Stimulated activated CD4-positive, alpha-beta T cell treated with anti-CD3 and anti-CD28 coated beads, TNF-alpha, amount 100 ng/mL, for 48 hours (primary cell): Measurements from ENCODE around the gene FRMD8.
"Not testable (repeated sequence)": the region's sequence is repeated elsewhere in the genome, so short reads cannot be mapped to it uniquely, and the experiment has no call there.

Experiments used
- DNase-seq, 3 donors: peaks; one replicate each; pipeline ENCODE4 v3.0.0-alpha.2; 2020; ENCODE audit warnings: low read depth in 3 of 3

FRMD8 gene

DNA sequence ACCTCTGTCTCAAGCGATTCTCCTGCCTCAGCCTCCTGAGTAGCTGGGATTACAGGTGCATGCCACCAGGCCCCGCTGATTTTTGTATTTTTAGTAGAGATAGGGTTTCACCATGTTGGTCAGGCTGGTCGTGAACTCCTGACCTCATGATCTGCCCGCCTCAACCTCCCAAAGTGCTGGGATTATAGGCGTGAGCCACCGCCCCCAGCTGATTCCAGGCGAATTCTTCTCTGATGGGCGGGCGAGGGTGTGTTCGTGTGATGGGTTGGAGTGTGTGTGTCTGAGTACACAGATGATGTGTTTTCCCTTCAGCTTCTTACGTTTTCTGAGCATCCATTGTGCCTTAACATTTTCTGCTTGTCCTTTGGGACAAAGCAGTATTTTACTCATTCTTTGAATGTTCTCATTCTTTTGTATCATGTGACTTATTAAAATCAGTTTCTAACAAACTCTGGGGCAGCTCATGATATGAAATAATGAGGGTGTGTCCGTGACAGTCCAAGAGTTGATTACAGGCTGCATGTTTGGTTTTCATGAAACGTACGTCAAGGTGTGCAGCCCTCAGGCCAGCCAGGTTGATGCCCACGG is 26.7 kb downstream of the FRMD8 start:
- not testable (repeated sequence) for DNase-seq

DNA sequence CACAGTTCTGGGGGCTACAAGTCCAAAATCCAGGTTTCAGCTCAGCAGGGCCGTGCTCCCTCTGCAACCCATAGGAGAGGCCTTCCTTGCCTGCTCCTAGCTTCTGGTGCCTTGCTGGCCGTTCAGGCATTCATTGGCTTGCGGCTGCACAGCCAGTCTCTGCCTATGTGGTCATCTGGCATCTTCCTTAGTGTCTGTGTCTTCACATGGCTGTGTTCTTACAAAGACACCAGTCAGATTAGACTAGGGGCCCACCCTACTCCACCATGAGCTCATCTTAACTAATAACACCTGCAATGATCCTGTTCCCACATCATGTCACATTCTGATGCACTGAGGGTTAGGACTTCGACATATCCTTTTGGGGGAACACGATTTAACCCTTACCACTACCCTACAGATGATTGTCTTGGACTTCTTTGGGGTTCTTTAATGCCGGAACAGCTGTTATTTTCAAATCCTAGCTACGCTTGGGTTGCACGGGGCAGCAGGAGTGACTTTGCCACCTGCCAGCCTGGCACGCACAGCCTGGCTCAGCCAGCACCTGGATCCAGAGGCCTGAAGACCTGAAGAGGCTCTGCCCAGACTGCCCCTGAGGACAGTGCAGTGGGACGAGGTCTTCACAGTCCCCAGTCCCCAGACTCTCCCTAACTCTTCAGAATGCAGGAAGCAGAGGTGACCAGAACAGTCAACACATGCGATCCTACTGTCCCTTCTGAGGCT is 28.5 kb downstream of the FRMD8 start:
- DNase-seq, result no peak

DNA sequence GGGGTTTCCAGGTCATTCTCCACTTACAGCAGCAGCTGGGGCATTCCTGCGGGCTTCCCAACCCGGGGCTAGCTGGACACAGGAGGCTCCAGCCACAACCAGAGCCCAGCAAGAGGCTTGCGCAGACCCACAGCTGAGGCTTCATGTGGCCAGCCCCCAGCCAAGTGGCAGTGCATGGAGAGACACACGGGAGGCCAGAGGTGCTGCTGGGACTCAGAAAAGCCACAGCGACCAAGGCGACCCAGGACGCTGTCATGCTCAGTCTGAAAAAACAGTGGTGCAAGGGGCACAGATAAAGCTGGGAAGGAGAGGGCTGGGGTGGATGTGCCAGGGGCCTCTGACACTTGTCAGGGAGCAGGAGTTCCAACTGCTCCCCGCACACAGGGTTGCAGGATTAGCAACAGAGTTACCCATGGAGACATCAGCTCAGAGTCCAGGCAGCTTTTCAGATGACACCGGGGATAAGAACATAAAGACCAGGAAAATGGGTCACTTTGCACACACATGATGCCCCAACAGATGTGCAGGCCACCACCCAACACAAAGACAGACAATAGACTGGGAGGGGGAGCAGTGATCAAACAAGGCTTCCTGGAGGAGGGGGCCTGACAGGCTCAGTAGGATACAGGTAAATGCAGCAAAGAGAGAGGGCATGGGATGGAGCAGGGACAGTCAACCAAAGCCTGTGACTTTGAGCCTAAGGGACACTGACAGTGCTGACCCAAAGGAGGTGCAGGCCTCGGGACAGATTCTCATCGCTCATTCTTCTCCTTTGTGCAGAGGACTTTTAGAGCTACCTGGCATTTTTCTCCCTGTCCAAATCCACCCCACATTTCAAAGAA is 29.3 kb downstream of the FRMD8 start:
- no peak for DNase-seq

DNA sequence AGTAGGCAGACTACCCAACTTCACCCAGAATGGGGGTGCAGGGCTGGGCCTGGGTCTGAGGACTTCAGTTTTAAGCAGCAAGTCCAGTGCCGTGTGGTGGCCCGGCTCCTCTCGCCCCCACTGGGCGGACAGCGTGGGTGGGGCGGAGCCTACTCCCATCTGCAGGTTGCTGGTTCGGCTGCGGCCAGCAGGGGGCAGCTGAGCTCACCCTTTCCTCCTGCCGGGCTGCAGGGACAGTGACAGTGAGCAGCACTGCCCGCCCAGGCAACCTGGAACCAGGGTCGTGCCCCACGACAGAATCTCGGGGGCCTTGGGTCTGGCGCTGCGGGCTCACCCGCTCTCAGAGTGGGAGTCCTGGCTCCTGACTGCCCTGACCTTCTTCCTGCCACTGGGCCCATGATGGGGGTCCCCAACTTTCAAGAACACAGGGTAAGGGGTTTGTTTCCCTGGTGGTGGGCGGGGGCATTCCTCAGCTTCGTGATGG is 29.9 kb downstream of the FRMD8 start:
- DNase-seq, result peak; percentile 88 to 91 (median 88)

DNA sequence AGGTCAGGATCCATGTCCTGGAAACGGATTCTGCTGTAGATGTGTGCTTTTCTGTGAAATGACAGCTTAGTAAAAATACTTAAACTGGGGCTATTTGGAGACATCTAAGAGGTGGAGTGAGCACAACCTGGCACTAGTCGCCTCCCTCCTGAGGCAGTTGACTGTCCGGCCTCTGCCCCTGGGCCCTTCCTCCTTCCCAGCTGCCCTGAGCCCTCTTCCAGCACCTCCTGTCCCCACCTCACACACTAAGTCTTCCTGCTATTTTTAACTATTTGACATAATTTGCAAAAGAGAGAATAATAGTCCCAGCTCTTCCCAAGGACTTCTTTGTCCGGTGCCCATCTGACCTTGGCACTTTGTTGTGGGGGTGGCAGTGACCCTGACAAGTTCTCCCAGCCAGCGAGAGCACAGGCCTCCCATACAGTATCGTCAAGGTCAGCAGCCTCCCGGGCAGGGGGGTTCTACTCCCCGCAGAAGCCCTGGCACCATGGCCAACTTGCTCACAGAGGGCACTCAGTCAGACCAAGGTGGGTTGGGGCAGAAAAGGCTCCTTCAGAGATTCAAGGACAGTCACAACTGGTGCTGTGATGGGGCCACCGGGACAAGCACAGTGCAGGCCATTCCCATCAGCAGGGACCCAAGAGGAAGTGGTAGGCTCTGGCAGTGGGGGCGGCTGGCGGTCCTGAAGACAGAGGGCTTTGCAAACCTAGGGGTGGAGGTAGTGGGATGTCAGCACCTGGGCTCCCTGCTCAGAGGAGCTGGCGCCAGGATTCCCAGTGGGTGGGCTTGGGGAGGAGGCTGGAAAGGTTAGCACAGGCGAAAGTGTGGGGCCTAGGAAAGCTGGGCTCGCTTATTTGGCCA is 30.6 kb downstream of the FRMD8 start:
- DNase-seq, result no peak

DNA sequence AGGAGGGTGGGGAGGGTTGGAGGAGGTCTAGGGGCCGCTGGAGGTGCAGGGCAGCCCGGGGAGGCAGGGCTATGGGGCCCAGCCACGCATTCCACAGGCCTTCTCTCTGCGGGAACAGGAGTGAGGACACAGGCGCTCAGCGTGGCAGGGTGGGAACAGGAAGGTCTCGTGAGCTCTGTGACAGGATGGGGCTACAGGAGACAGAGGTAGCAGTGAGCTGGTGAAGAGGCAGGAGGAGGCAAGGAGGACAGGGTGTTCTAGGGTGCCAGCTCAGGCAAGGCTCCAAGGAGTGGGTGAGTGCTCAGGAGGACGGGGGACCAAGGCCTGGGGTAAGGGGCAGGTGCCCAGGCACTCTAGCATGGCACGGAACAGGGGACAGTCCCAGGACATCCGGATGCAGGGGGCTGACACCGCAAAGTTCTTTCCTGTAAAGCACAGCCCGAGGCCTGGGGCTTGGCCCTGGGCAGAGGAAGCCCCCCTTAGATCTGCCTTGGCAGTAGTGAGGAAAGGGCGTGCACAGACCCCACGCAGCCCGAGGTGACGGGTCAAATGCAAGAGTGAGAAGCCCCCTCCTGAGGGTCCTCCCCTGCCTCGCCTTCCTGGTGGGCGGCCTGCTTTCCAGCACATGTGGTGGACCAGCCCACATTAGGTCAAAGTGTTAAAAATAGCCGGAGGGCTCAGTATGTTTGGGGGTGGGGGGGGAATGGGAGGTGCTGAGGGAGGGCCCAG is 31.4 kb downstream of the FRMD8 start:
- no peak for DNase-seq

DNA sequence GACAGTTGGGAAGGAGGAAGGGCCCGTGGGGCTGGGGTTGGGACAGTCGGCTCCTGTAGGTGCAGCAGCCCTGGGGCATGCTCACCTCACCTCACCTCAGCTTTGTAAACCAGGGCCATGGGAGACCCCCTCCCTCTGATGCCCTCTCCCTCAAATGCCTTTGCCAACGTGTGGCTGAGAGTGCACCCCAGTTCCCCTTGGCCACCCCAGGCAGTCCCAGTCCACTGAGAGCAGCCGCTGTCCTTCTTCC is 31.9 kb downstream of the FRMD8 start:
- no peak for DNase-seq

DNA sequence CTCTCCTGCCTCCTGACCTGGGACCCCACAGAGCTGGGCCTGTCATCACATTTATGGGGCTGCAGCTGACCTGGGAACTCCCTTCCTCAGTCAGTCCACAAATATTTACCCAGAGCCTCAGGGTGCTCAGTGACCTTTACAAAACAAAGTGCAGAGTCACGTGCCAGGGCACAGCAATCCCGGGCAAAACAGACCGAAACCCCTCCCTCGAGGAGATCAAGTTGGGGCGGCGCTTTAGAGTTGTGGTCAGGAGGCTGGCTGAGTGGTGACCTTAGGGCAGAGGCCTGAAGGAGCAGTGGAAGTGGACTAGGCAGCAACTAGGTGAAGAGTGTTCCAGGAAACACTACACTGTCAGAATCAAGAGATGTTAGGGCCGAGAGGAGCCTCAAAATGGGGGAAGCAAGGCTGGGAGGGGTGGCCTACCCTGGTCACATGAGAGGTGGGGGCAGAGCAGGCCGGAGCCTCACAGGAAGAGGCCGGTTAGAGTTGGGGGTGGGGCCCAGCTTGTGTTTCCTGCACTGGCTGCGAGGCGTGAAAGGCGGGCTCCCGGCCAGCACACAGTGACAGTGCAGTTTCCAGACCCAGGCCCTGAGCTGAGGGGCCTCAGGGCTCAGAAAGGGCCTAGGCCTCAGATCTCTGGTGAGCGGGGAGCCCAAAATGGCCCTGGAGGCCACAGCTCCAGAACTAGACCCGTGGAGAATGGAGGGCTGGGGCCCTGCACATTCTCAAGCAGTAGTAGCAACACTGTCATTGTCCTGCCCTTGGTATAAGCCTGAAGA is 32.4 kb downstream of the FRMD8 start:
- peak; percentile 83 to 90 (median 90) for DNase-seq

DNA sequence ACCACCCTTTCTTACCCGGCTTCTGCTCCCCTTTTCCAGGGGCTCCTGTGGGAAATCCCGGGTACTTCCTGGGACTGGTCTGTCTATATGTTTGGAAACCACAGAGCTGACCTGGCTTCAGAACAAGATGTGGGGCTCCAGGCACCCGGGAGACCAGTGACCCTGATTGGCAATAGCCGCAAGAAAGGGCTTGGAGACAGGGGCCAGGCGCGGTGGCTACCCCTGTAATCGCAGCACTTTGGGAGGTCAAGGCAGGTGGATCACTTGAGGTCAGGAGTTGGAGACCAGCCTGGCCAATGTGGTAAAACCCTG is 33.0 kb downstream of the FRMD8 start:
- no peak for DNase-seq

DNA sequence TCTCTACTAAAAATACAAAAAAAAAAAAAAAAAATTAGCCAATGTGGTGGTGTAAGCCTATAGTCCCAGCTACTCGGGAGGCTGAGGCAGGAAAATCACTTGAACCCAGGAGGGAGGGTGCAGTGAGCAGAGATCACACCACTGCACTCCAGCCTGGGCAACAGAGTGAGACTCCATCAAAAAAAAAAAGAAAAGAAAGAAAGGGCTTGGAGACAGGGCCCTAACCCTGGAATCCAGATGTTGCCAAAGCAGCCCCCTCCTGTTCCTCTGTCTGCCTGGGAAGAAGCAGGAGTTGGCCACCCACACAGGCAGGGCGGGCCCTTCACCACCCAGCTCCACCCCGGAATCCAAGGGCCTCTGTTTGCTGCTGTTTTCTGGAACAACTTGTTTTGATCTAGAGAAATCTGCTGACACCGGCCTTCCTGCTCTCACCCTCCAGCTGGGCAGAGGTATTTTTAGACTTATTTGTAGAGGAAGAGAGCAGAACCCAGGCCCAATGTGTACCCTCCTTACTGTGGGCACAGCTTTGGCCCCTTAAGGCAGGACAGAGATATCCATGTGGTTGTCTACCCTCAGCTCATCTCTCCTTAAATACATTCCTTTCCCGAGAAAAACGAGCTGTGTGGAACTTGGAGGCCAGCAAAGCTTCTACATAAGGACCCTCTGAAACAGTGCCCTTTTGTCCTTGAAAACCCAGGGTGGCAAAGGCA is 33.5 kb downstream of the FRMD8 start:
- no peak for DNase-seq

DNA sequence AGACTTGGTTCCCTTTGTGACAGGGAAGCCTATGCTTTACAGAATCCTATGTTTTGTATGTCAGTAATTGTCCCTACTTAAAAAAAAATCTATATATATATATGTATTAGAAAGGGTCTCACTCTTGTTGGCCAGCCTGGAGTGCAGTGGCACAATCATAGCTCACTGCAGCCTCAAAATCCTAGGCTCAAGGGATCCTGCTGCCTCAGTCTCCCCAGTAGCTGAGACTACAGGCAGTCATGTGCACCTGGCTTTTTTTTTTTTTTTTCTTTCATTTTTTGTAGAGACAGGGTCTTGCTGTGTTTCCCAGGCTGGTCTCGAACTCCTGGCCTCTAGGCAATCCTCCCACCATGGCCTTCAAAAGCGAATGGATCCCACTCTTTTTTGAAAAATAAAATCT is 34.1 kb downstream of the FRMD8 start:
- no peak for DNase-seq

DNA sequence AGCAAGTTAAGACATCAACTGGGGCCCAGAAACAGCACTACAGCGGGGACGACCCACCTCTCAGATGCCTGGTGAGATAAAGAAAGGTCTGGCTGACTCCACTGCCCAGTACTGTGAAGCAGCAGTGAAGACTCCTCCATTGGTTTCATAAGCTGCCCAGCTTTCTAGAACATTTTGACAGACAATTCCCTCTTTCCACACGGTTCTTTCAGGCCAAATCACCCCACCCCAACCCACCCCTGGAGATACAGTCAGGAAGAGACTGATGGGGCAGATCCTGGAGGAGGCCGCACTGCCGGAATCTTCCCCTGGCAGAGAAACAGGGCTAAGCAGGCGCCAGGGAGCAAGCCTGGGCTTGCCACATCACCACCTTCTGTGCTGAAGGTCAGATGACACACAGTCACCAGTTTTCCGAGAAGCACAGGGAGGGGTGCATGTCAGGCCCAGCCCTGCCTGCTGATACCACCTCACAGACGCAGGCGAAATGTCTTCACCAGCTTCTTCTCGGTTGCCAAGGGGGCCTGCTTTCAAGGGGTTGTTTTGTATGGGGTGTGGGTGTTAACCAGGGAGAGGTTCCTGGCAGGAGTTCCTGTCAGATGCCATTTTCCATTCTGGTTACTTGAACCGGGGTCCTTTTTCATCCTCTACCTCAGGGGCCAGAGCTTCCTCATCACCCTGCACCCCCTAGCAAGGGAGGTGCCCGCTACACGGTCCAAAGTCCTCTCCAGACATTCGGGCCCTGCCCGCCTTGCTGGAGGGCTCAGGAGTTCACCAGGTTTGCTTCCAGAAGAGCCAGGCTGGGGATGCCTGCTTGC is 34.7 kb downstream of the FRMD8 start:
- peak in 2 of 3 donors; percentile 73 to 88 for DNase-seq

DNA sequence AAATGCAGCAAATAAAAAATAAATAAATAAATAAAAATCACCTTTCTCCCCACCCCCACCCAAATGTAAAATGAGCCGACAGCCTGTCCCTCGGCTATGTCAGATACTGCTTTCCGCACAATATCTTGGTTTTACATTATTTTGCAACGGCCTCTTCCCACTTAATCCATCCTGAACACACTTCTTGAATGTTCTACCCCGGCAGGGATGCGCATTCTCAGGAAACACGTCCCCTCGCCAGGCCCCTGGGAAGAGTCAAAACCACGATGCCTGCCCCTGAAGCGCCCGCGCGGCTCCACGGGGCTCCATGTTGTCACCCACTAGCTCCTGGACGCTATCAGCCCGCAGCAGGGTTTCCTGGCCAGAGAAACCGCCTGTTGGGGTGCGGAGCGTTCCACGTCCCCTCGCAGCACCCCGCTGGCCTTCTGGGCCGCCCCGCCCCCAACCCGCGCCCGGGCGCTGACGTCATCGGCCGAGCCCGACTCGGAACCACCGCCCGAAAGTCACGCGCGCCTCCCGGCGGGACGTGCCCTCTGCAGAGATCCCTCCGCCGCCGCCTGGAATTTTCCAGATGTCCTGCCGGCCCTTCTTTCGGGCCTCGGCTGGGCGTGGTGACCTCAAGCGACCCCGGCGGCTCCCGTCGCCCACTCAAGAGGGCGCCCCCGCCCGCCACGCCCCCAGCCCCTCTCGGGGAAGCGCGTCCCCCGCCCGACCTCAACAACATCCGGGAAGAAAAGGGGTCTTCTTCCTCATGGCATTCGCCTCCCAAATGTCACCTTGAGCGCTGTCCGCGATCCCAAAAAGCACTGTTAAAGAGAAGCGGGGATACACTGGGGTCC is 35.6 kb downstream of the FRMD8 start:
- DNase-seq, result peak; percentile 95 to 97 (median 95)

DNA sequence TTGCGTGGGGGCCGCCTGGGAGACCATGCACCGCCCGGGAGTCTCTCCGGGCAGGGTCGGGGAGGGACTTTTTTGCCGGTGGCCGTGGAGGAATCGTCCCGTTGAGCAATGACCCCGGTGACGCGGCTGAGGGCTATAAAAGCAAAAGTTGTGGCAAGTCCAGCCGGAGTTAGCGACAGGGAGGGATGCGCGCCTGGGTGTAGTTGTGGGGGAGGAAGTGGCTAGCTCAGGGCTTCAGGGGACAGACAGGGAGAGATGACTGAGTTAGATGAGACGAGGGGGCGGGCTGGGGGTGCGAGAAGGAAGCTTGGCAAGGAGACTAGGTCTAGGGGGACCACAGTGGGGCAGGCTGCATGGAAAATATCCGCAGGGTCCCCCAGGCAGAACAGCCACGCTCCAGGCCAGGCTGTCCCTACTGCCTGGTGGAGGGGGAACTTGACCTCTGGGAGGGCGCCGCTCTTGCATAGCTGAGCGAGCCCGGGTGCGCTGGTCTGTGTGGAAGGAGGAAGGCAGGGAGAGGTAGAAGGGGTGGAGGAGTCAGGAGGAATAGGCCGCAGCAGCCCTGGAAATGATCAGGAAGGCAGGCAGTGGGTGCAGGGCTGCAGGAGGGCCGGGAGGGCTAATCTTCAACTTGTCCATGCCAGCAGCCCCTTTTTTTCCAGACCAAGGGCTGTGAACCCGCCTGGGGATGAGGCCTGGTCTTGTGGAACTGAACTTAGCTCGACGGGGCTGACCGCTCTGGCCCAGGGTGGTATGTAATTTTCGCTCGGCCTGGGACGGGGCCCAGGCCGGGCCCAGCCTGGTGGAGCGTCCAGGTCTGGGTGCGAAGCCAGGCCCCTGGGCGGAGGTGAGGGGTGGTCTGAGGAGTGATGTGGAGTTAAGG is 36.4 kb downstream of the FRMD8 start, which contains the start of gene NEAT1:
Gene NEAT1, plus strand, starts transcription at position 166 of the 883 bp plus-strand sequence.
- DNase-seq, result peak; percentile 89 to 95 (median 94)

DNA sequence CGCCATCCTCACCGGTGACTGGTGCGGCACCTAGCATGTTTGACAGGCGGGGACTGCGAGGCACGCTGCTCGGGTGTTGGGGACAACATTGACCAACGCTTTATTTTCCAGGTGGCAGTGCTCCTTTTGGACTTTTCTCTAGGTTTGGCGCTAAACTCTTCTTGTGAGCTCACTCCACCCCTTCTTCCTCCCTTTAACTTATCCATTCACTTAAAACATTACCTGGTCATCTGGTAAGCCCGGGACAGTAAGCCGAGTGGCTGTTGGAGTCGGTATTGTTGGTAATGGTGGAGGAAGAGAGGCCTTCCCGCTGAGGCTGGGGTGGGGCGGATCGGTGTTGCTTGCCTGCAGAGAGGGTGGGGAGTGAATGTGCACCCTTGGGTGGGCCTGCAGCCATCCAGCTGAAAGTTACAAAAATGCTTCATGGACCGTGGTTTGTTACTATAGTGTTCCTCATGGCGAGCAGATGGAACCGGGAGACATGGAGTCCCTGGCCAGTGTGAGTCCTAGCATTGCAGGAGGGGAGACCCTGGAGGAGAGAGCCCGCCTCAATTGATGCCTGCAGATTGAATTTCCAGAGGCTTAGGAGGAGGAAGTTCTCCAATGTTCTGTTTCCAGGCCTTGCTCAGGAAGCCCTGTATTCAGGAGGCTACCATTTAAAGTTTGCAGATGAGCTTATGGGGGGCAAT is 37.2 kb downstream of the FRMD8 start:
- DNase-seq, result no peak
